Measurements from ENCODE around the gene DEFB131A.
A peak's percentile ranks its signal among the peaks of the same experiment; 100 is the strongest.
"Not testable (repeated sequence)": the region's sequence is repeated elsewhere in the genome, so short reads cannot be mapped to it uniquely, and the experiment has no call there.

The DEFB131A gene

GRCh38 chr4:9494256-9495035 lies 50.2 kb downstream of the DEFB131A start:
- not testable (repeated sequence) for DNase-seq (ENCODE audit: low read depth in 2 of 2)

GRCh38 chr4:9495443-9495842 lies 51.2 kb downstream of the DEFB131A start:
- DNase-seq (ENCODE audit: low read depth in 2 of 2): peak; percentile 62

- not testable (repeated sequence) for DNase-seq (ENCODE audit: low read depth in 2 of 2)
Measured at GRCh38 chr4:9497575-9498467, 53.6 kb downstream of the DEFB131A start.

- not testable (repeated sequence) for DNase-seq (ENCODE audit: low read depth in 2 of 2)
Measured at GRCh38 chr4:9498468-9499040, 54.3 kb downstream of the DEFB131A start.

GRCh38 chr4:9499974-9500487 lies 55.8 kb downstream of the DEFB131A start:
- not testable (repeated sequence) for DNase-seq (ENCODE audit: low read depth in 2 of 2)

All from stimulated activated CD4-positive, alpha-beta T cell treated with anti-CD3 and anti-CD28 coated beads, Interleukin-15, amount 100 ng/mL, for 48 hours (primary cell).